Measurements from ENCODE around the gene DNAJC4.

The DNAJC4 gene

DNA sequence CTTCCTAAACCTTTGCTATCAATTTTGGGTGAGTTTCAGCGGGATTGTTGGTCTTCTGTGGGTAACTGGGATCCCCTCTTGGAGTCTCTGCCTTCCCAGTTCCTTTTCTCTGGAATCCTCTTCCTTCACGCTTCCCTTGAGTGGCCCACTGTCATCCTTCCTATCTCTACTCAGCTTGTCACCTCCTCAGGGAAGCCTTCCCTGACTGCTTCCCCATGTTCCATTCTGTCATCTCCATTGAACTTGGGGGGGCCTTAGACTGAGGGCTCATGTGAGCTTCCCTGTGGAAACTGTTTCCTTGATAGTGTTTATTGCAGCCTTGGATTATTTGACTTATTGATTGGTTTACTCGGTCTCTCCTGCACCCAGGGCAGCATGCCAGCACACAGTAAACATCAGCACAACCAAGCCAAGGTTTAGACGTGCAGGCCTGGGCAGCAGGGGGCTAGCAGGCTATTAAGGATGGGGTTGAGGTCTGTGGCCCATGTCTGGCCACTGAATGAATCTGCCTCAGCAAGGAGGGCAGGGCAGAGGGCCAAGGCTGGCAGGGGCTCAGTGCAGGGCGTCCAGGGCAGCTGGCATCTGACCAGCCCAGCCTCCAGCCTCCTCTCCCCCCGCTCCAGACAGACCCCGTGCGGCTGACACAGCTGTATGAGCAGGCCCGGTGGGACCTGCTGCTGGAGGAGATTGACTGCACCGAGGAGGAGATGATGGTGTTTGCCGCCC is 11.6 kb upstream of the DNAJC4 start:
- TF ChIP-seq GATA2 (IDR thresholded peaks at IDR 0.05; ENCODE audit: low read depth, low read length) (no peak), GATA3 (IDR thresholded peaks at IDR 0.05; ENCODE audit: low read depth, low read length) (no peak)

DNA sequence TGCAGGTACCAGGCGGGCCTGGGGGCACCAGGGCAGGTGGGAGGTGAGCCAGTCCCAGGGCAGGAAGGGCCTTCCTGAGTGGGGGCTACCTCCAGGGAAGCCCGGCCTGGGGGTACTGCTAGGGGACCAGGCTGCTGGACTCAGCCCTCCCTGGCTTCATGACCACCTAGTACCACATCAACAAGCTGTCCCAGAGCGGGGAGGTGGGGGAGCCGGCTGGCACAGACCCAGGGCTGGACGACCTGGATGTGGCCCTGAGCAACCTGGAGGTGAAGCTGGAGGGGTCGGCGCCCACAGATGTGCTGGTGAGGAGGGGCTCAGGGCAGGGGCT is 11.0 kb upstream of the DNAJC4 start:
- TF ChIP-seq GATA3 (IDR thresholded peaks at IDR 0.05; ENCODE audit: low read depth, low read length): no peak
- no peak for TF ChIP-seq GATA2 (IDR thresholded peaks at IDR 0.05; ENCODE audit: low read depth, low read length)

DNA sequence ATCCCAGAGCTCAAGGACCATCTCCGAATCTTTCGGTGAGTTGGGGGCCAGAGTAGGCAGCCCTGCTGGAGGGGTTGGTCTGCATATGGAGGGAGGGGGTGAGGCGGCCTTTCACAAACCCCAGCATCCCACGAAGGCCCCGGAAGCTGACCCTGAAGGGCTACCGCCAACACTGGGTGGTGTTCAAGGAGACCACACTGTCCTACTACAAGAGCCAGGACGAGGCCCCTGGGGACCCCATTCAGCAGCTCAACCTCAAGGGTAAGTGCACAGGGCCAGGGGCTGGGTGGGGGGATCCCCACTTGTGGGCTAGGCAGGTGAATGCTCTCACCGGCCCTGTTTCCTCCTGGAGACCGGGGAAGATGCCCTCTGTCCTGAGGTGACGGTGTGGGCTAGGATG is 10.6 kb upstream of the DNAJC4 start:
- TF ChIP-seq GATA2 (IDR thresholded peaks at IDR 0.05; ENCODE audit: low read depth, low read length) (no peak), GATA3 (IDR thresholded peaks at IDR 0.05; ENCODE audit: low read depth, low read length) (no peak)

DNA sequence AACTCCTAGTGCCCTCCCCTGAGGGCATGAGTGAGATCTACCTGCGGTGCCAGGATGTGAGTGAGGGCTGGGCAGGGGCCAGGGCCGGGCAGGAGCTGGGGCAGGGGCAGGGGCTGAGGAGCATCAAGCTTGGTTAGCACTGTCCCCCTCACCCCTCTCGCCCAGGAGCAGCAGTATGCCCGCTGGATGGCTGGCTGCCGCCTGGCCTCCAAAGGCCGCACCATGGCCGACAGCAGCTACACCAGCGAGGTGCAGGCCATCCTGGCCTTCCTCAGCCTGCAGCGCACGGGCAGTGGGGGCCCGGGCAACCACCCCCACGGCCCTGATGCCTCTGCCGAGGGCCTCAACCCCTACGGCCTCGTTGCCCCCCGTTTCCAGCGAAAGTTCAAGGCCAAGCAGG is 10.1 kb upstream of the DNAJC4 start:
- TF ChIP-seq GATA3 (IDR thresholded peaks at IDR 0.05; ENCODE audit: low read depth, low read length): no peak
- no peak for TF ChIP-seq GATA2 (IDR thresholded peaks at IDR 0.05; ENCODE audit: low read depth, low read length)

DNA sequence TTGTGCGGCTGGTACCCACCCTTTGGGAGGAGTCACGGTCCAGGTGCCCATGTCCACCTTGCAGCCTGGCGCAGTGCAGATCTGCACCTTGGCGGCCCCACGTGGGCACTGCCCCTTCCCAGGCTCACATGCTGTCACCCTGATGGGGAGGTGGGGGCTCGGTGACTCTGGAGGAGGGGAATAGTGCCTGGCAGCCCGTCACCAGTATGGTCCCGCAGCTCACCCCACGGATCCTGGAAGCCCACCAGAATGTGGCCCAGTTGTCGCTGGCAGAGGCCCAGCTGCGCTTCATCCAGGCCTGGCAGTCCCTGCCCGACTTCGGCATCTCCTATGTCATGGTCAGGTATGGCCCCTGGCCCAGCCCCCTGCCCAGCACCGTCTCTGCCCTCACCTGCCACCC is 9.6 kb upstream of the DNAJC4 start:
- TF ChIP-seq GATA3 (IDR thresholded peaks at IDR 0.05; ENCODE audit: low read depth, low read length) (no peak), GATA2 (IDR thresholded peaks at IDR 0.05; ENCODE audit: low read depth, low read length) (no peak)

DNA sequence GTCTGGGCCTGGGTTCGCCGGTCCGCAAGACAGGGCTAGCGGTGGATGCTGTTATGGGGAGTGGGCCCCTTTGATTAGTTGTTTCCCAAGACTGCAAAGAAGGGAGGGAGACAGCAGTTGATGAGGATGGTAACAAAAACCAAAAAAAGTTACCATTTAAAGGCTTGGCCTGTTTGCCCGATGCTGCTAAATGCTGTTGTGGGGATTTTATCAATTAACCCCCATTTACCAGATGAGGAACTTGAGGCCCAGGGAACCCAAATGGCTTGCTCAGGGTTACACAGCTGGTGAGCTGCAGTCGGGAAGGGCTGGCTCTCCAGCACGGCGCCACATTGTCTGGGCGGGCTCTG is 7.7 kb upstream of the DNAJC4 start:
- no peak for TF ChIP-seq GATA2 (IDR thresholded peaks at IDR 0.05; ENCODE audit: low read depth, low read length)
- TF ChIP-seq GATA3 (IDR thresholded peaks at IDR 0.05; ENCODE audit: low read depth, low read length): no peak

DNA sequence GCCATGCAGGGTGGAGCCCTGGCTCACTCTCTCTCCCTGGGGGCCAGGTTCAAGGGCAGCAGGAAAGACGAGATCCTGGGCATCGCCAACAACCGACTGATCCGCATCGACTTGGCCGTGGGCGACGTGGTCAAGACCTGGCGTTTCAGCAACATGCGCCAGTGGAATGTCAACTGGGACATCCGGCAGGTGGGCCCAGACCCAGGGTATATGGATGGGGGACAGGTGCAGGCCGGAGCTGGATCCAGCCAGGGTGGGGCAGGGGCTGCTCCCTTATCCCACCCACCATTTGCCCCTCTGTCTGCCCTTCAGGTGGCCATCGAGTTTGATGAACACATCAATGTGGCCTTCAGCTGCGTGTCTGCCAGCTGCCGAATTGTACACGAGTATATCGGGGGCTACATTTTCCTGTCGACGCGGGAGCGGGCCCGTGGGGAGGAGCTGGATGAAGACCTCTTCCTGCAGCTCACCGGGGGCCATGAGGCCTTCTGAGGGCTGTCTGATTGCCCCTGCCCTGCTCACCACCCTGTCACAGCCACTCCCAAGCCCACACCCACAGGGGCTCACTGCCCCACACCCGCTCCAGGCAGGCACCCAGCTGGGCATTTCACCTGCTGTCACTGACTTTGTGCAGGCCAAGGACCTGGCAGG is 7.2 kb upstream of the DNAJC4 start:
- TF ChIP-seq GATA2 (IDR thresholded peaks at IDR 0.05; ENCODE audit: low read depth, low read length) (no peak), GATA3 (IDR thresholded peaks at IDR 0.05; ENCODE audit: low read depth, low read length) (no peak)

DNA sequence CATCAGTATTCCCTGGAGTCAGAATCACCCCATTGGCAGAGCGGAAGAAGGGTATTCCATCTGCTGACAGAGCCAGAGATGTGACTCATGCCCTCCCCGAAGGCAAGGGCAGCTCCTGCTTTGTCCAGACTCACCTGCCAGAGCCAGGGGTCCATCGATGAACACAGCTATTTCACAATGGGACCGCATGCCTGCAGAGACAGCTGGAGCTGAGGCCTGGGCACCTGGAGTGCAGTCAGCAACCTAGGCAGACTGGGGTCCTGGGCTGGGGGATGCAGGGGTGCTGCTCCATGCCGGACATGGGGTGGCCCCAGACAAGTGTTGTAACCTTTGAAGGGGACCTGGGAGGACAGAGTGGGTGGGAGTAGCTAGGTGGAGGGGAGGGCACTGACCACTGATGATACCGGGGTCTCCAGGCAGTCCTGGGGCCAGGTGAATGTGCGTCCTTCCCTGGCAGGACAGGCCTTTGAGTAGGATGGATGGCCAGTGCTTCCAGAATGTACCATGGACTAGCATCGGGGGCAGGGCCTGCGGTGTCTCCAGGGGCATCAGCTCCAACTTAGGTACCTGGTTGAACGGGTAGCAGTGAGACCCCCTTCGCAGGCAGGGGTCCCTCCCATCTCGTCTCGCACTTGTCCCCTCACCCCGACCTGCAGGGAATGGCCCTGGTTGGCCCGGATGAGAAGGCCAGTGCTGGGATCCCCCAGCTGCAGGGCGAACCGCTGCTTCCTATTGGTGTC is 6.0 kb upstream of the DNAJC4 start:
- TF ChIP-seq GATA3 (IDR thresholded peaks at IDR 0.05; ENCODE audit: low read depth, low read length) (no peak), GATA2 (IDR thresholded peaks at IDR 0.05; ENCODE audit: low read depth, low read length) (no peak)

DNA sequence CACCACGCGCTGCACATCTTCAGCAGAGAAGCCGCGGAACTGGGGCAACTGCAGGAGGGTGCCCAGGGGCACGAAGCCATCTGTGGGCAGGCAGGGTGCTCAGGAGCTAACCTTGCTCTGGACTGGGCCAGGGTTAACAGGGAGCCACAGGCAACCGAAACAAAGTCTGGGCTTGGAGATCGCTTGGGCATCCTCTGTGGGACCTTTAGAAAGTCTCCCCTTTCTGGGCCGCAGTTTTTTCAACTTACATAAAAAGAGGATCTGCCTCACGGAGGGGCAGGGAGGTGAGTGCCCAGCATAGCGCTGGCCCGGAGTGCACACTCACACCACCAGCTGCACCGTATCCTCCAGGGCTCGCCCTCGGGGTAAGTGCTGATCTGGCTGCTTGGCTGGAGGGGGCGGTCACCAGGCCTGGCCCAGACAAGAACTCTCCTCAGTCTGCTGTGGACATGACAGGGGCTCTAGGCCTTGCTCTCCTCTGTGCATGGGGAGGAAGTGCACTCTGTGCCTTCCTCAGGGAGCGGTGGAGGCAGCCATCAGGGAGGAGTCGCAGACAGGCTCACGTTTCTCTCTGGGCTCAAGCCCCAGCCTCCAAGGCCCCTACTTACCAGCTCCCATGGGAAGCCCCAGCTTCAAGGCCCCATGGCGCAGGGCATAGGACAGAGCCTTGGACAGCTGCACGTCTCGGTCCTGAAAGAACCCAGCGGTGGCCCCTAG is 5.3 kb upstream of the DNAJC4 start:
- TF ChIP-seq GATA3 (IDR thresholded peaks at IDR 0.05; ENCODE audit: low read depth, low read length) (no peak), GATA2 (IDR thresholded peaks at IDR 0.05; ENCODE audit: low read depth, low read length) (no peak)

DNA sequence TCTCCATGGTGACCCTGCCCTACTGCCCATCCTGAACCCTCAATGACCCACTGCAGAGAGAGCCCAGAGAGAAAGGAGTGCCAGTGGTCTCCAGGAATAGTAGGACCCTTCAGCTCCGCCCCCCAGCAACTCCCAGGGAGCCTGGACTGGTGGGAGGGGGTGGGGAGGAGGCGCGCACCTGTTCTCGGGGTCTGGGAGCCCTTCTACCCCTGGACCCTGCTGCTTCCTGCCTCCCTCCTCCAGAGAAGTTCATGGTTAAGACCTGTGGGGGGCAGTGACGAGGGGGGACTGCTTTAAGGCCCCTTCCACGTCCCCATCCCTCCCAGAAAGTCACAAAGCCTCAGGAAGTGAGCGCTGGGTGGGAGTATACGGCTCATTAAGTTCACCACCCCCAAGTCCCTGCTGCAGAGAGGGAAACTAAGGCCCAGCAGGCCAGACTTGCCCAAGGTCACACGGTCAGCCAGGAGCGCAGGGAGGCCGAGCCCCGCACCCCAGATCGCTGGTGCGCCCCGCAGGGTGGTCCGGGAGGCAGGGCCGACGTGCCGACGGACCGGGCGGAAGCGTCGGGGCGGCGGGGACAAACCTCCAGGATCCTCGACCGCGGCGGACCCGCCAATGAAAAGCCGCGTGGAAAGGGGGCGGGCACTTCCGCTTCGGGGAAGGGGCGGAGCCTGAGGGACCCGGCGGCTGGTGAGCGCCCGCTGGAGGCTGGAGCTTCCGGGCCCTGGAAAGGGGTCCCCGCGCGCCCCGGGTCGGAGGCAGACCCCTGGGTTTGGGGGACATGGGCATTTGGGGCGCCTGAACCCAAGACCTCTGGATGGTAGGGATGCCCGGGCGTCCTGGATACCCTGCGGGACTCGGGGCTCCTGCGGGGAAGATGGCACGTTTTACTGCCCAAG is 4.5 kb upstream of the DNAJC4 start, which contains the start of the genes NUDT22 and TRPT1:
Gene NUDT22, plus strand, starts transcription at position 667 of the 899 bp plus-strand sequence. CDS start 379 bp downstream, outside the sequence.
Gene TRPT1, minus strand, starts transcription at position 579 of the 899 bp plus-strand sequence. Its CDS starts 326 bp downstream, at position 253.
- TF ChIP-seq GATA3 (IDR thresholded peaks at IDR 0.05; ENCODE audit: low read depth, low read length) (no peak), GATA2 (IDR thresholded peaks at IDR 0.05; ENCODE audit: low read depth, low read length) (no peak)

DNA sequence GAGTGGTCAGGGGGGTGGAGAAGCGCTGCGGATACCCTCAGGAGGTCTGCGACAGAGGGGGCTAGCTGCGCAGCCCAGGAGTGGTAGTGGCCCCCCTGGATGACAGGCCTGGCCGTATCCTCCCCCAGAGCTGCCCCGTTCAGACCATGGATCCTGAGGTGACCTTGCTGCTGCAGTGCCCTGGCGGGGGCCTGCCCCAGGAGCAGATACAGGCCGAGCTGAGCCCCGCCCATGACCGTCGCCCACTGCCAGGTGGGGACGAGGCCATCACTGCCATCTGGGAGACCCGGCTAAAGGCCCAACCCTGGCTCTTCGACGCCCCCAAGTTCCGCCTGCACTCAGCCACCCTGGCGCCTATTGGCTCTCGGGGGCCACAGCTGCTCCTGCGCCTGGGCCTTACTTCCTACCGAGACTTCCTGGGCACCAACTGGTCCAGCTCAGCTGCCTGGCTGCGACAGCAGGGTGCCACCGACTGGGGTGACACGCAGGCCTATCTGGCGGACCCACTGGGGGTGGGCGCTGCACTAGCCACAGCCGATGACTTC is 3.8 kb upstream of the DNAJC4 start:
- TF ChIP-seq GATA2 (IDR thresholded peaks at IDR 0.05; ENCODE audit: low read depth, low read length): no peak
- no peak for TF ChIP-seq GATA3 (IDR thresholded peaks at IDR 0.05; ENCODE audit: low read depth, low read length)

DNA sequence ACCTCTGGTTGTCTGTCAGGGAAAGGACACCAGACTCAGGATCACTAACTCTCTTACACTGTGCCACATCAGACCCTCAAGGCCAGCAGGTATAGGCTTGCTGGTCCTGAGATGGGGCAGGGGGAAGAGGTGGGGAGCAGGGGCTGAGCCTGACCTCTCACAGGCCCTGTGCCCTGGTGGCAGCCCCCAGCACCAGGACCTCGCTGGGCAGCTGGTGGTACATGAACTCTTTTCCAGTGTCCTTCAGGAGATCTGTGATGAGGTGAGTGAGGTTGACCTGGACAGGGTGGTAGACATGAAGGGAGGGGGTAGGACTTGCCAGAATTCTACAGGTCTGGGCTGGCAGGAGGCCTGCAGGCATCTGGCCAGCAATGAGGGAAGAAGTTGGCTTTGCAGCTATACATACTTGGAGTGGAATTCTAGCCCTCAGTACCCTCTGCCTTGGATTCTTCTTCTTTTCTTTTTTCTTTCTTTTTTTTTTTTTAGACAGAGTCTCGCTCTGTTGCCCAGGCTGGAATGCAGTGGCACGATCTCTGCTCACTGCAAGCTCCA is 2.9 kb upstream of the DNAJC4 start:
- TF ChIP-seq GATA2 (IDR thresholded peaks at IDR 0.05; ENCODE audit: low read depth, low read length): no peak

Measured in SH-SY5Y (cell line).